Subcutaneous adipose tissue (tissue), 4 donors: ENCODE measurements around the gene ZNF263. TPM values are rescaled to one million over a fixed set of nuclear protein-coding genes. Genes with fewer than 3 reads are reported as not detected.

Experiments used
- total RNA-seq, 4 donors: library from RNA; depleted of rRNA; stranded (reverse); fragments of >200 nt; gene quantifications; one replicate each; pipeline ENCODE4 v1.1.0, GENCODE V29; 2016
- TF ChIP-seq, protein P1 (sequence below): fragments of 450-650 bp; IDR thresholded peaks from one replicate; pipeline ENCODE4 v1.5.1; 2016; ENCODE audit warnings: low read depth, mild to moderate bottlenecking, control low read depth, antibody characterized with exemption, moderate library complexity

ZNF263 gene
- total RNA-seq, 4 donors from 2014 or later = 16.8 to 39.2 (median 28.7) TPM

DNA sequence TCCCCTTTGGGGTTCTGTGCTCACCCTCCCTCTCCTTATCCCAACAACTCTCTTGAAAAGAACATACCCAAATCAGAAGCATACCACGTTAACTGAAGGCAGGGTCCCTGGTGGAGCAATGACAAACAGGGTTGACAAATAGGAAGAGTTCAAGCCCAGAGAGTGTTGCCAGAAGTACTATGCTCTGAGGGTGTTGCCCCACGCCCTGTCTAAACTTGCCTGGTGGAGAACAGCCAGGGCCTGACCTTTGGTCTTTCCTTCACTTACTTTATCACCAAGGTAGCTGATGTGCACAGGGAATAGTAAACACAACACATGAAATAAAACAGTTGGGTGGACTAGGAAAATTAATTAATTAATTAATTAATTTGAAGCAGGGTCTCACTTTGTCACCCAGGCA lies 45.4 kb downstream of the ZNF263 start:
- TF ChIP-seq, protein P1, sequence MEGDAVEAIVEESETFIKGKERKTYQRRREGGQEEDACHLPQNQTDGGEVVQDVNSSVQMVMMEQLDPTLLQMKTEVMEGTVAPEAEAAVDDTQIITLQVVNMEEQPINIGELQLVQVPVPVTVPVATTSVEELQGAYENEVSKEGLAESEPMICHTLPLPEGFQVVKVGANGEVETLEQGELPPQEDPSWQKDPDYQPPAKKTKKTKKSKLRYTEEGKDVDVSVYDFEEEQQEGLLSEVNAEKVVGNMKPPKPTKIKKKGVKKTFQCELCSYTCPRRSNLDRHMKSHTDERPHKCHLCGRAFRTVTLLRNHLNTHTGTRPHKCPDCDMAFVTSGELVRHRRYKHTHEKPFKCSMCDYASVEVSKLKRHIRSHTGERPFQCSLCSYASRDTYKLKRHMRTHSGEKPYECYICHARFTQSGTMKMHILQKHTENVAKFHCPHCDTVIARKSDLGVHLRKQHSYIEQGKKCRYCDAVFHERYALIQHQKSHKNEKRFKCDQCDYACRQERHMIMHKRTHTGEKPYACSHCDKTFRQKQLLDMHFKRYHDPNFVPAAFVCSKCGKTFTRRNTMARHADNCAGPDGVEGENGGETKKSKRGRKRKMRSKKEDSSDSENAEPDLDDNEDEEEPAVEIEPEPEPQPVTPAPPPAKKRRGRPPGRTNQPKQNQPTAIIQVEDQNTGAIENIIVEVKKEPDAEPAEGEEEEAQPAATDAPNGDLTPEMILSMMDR = no peak

Other genes starting within 250 kb of the ZNF263 start
- not detected for gene BICDL2, start 246.5 kb upstream of the ZNF263 start, total RNA-seq
- gene MMP25, start 236.9 kb upstream of the ZNF263 start, total RNA-seq = under 1 TPM in 1 of 4 donors, not detected in 3; 0.57 TPM
- gene IL32, start 217.9 kb upstream of the ZNF263 start, total RNA-seq = 10 to 100 TPM in 3 of 4 donors, 1 to 10 TPM in 1; 8.4 to 21.1 (median 13.1) TPM
- not detected for gene ZSCAN10, start 184.2 kb upstream of the ZNF263 start, total RNA-seq
- gene ZNF205, start 170.9 kb upstream of the ZNF263 start, total RNA-seq = 10 to 100 TPM in 1 of 4 donors, 1 to 10 TPM in 3; 3.4 to 15.3 (median 7.6) TPM
- 10 to 100 TPM in 1 of 4 donors, 1 to 10 TPM in 3; 1.1 to 13.4 (median 5.0) TPM for gene ZNF213, start 148.5 kb upstream of the ZNF263 start, total RNA-seq
- not detected for gene OR1F1, start 95.3 kb upstream of the ZNF263 start, total RNA-seq
- 1 to 10 TPM; 4.4 to 7.8 (median 5.9) TPM for gene ZNF200, start 48.3 kb upstream of the ZNF263 start, total RNA-seq
- 1 to 10 TPM; 3.0 to 7.7 (median 5.2) TPM for gene MEFV, start 26.9 kb upstream of the ZNF263 start, total RNA-seq
- gene TIGD7, start 21.9 kb downstream of the ZNF263 start, total RNA-seq = 1 to 10 TPM; 3.6 to 7.3 (median 5.2) TPM
- 10 to 100 TPM; 14.8 to 25.4 (median 18.4) TPM for gene ZNF75A, start 22.0 kb downstream of the ZNF263 start, total RNA-seq
- under 1 TPM in 1 of 4 donors, not detected in 3; 0.44 TPM for gene OR2C1, start 72.4 kb downstream of the ZNF263 start, total RNA-seq
- gene ZSCAN32, start 117.5 kb downstream of the ZNF263 start, total RNA-seq = 10 to 100 TPM in 3 of 4 donors, 1 to 10 TPM in 1; 9.0 to 15.4 (median 11.2) TPM
- gene ZNF174, start 117.7 kb downstream of the ZNF263 start, total RNA-seq = 10 to 100 TPM in 2 of 4 donors, 1 to 10 TPM in 2; 7.3 to 17.1 (median 10.5) TPM
- gene ZNF597, start 160.0 kb downstream of the ZNF263 start, total RNA-seq = 1 to 10 TPM; 1.9 to 2.5 (median 2.2) TPM
- 10 to 100 TPM; 17.6 to 43.0 (median 20.8) TPM for gene NAA60, start 160.2 kb downstream of the ZNF263 start, total RNA-seq
- gene C16orf90, start 212.0 kb downstream of the ZNF263 start, total RNA-seq = not detected
- 10 to 100 TPM; 11.6 to 24.7 (median 19.7) TPM for gene CLUAP1, start 217.5 kb downstream of the ZNF263 start, total RNA-seq